ENCODE measurements around the gene STRN3. TPM values are rescaled to one million over a fixed set of nuclear protein-coding genes. Genes with fewer than 3 reads are reported as not detected.
A peak's percentile ranks its signal among the peaks of the same experiment; 100 is the strongest.

Gene STRN3
- total and polyA plus RNA-seq, 2 experiments from 2014 or later, result 25.6 to 44.2 TPM

GRCh38 chr14:30928462-30928861 lies 97.7 kb downstream of the STRN3 start:
- Histone ChIP-seq H3F3A (ENCODE audit: insufficient read depth) (no peaks in the 10 kb centered on the region), H3K36me3 (ENCODE audit: low read depth) (0 out of 2 replicates have a peak, but pooled peaks cover 6% of the 10 kb centered on the region), H3K9me2 (ENCODE audit: insufficient read depth) (no peaks in the 10 kb centered on the region), H3K4me3 (no peak overlapping the region), H3K27me3 (replicated peaks; ENCODE audit: insufficient read depth) (no peaks in the 10 kb centered on the region), H3K79me2 (ENCODE audit: insufficient read depth) (peaks cover 6% of the 10 kb centered on the region; the same call in 1 of the 2 replicates), H3K4me1 (ENCODE audit: insufficient read depth) (peaks cover 13% of the 10 kb centered on the region; the same call in 1 of the 2 replicates), H2AFZ (no peak overlapping the region), H3K4me2 (ENCODE audit: unreplicated experiment) (no peak overlapping the region), H3K9me3 (ENCODE audit: low read depth) (no peaks in the 10 kb centered on the region), H4K20me1 (ENCODE audit: insufficient read depth) (no peaks in the 10 kb centered on the region), H3K27ac (no peak overlapping the region), H3K9ac (no peak overlapping the region)
- TF ChIP-seq EZH2 (IDR thresholded peaks at IDR 0.05; ENCODE audit: insufficient read depth, poor library complexity, severe bottlenecking) (no peak), EZH2phosphoT487 (IDR thresholded peaks at IDR 0.05; ENCODE audit: insufficient read depth, low read depth) (no peak)
- in situ Hi-C loops (cut with MboI), result no loop called here
- DNase-seq, result peak; percentile 23

- Histone ChIP-seq H3K9ac (no peak overlapping the region), H3K27me3 (replicated peaks; ENCODE audit: insufficient read depth) (no peaks in the 10 kb centered on the region)
- WGBS, 2 experiments (ENCODE audit: low coverage in 1 of 2, low lambda C conversion rate in 2 of 2, missing lambda C conversion rate in 2 of 2), result 93 to 94% methylated on average over 2 of the region's 2 CpGs
These were observed 100.9 kb downstream of the STRN3 start for GRCh38 chr14:30925254-30925653.

GRCh38 chr14:30921788-30922187 lies 104.4 kb downstream of the STRN3 start:
- no peak overlapping the region for H3K9ac ChIP-seq
- H3K9me2 ChIP-seq (ENCODE audit: insufficient read depth), result no peaks in the 10 kb centered on the region
- no peak overlapping the region for H3K27ac ChIP-seq
- no peaks in the 10 kb centered on the region for H3K9me3 ChIP-seq (ENCODE audit: low read depth)
- 98 to 100% methylated on average over 2 of the region's 2 CpGs for WGBS, 2 experiments (ENCODE audit: low coverage in 1 of 2, low lambda C conversion rate in 2 of 2, missing lambda C conversion rate in 2 of 2)
- 0 out of 2 replicates have a peak, but pooled peaks cover 6% of the 10 kb centered on the region for H3K36me3 ChIP-seq (ENCODE audit: low read depth)
- no peak overlapping the region for H2AFZ ChIP-seq
- H3K79me2 ChIP-seq (ENCODE audit: insufficient read depth), result peaks cover 24% of the 10 kb centered on the region
- peaks cover 7% of the 10 kb centered on the region for H3K4me1 ChIP-seq (ENCODE audit: insufficient read depth)
- no peaks in the 10 kb centered on the region for H3F3A ChIP-seq (ENCODE audit: insufficient read depth)
- in situ Hi-C loops (cut with MboI), result no loop called here
- H3K4me3 ChIP-seq, result no peak overlapping the region
- H3K27me3 ChIP-seq (replicated peaks; ENCODE audit: insufficient read depth), result no peaks in the 10 kb centered on the region
- no peak overlapping the region for H3K4me2 ChIP-seq (ENCODE audit: unreplicated experiment)
- no peak for TF ChIP-seq EZH2 (IDR thresholded peaks at IDR 0.05; ENCODE audit: insufficient read depth, poor library complexity, severe bottlenecking)
- TF ChIP-seq EZH2phosphoT487 (IDR thresholded peaks at IDR 0.05; ENCODE audit: insufficient read depth, low read depth), result no peak
- no peaks in the 10 kb centered on the region for H4K20me1 ChIP-seq (ENCODE audit: insufficient read depth)
- no peak for DNase-seq

More at GRCh38 chr14:30925254-30925653, 100.9 kb downstream of the STRN3 start:
- Histone ChIP-seq H3K36me3 (ENCODE audit: low read depth) (no peaks in the 10 kb centered on the region), H3F3A (ENCODE audit: insufficient read depth) (no peaks in the 10 kb centered on the region), H3K4me2 (ENCODE audit: unreplicated experiment) (no peak overlapping the region), H2AFZ (no peak overlapping the region), H3K79me2 (ENCODE audit: insufficient read depth) (peaks cover 25% of the 10 kb centered on the region; the same call in 1 of the 2 replicates), H4K20me1 (ENCODE audit: insufficient read depth) (no peaks in the 10 kb centered on the region), H3K9me3 (ENCODE audit: low read depth) (no peaks in the 10 kb centered on the region), H3K9me2 (ENCODE audit: insufficient read depth) (no peaks in the 10 kb centered on the region), H3K27ac (no peak overlapping the region), H3K4me3 (no peak overlapping the region), H3K4me1 (ENCODE audit: insufficient read depth) (peaks cover 12% of the 10 kb centered on the region)
- in situ Hi-C loops (cut with MboI), result no loop called here
- no peak for DNase-seq
- TF ChIP-seq EZH2 (IDR thresholded peaks at IDR 0.05; ENCODE audit: insufficient read depth, poor library complexity, severe bottlenecking), result no peak
- TF ChIP-seq EZH2phosphoT487 (IDR thresholded peaks at IDR 0.05; ENCODE audit: insufficient read depth, low read depth), result no peak

GRCh38 chr14:30921305-30921704 lies 104.9 kb downstream of the STRN3 start:
- Histone ChIP-seq H2AFZ (no peak overlapping the region), H3K36me3 (ENCODE audit: low read depth) (0 out of 2 replicates have a peak, but pooled peaks cover 6% of the 10 kb centered on the region), H3K79me2 (ENCODE audit: insufficient read depth) (peaks cover 29% of the 10 kb centered on the region), H3K27me3 (replicated peaks; ENCODE audit: insufficient read depth) (no peaks in the 10 kb centered on the region), H3K27ac (no peak overlapping the region), H4K20me1 (ENCODE audit: insufficient read depth) (no peaks in the 10 kb centered on the region), H3K4me2 (ENCODE audit: unreplicated experiment) (no peak overlapping the region), H3K9ac (no peak overlapping the region), H3K9me2 (ENCODE audit: insufficient read depth) (no peaks in the 10 kb centered on the region), H3F3A (ENCODE audit: insufficient read depth) (no peaks in the 10 kb centered on the region), H3K4me1 (ENCODE audit: insufficient read depth) (peaks cover 7% of the 10 kb centered on the region), H3K4me3 (no peak overlapping the region), H3K9me3 (ENCODE audit: low read depth) (no peaks in the 10 kb centered on the region)
- 96 to 100% methylated on average over 1 of the region's 1 CpG for WGBS, 2 experiments (ENCODE audit: low coverage in 1 of 2, low lambda C conversion rate in 2 of 2, missing lambda C conversion rate in 2 of 2)
- TF ChIP-seq EZH2 (IDR thresholded peaks at IDR 0.05; ENCODE audit: insufficient read depth, poor library complexity, severe bottlenecking), result no peak
- no peak for TF ChIP-seq EZH2phosphoT487 (IDR thresholded peaks at IDR 0.05; ENCODE audit: insufficient read depth, low read depth)
- DNase-seq, result peak; percentile 24
- in situ Hi-C loops (cut with MboI), result no loop called here

GRCh38 chr14:30915596-30915995 lies 110.6 kb downstream of the STRN3 start:
- no peaks in the 10 kb centered on the region for H3K27me3 ChIP-seq (replicated peaks; ENCODE audit: insufficient read depth)
- H3F3A ChIP-seq (ENCODE audit: insufficient read depth), result no peaks in the 10 kb centered on the region
- H3K9ac ChIP-seq, result no peak overlapping the region
- H3K4me1 ChIP-seq (ENCODE audit: insufficient read depth), result no peaks in the 10 kb centered on the region
- no peaks in the 10 kb centered on the region for H3K9me3 ChIP-seq (ENCODE audit: low read depth)
- H3K79me2 ChIP-seq (ENCODE audit: insufficient read depth), result peaks cover 13% of the 10 kb centered on the region
- 17 to 20% methylated on average over 2 of the region's 2 CpGs for WGBS, 2 experiments (ENCODE audit: low coverage in 1 of 2, low lambda C conversion rate in 2 of 2, missing lambda C conversion rate in 2 of 2)
- no peak overlapping the region for H2AFZ ChIP-seq
- peak; percentile 3 for DNase-seq
- no peak overlapping the region for H3K4me2 ChIP-seq (ENCODE audit: unreplicated experiment)
- H3K9me2 ChIP-seq (ENCODE audit: insufficient read depth), result no peaks in the 10 kb centered on the region
- no peak overlapping the region for H3K27ac ChIP-seq
- peaks cover 13% of the 10 kb centered on the region for H3K36me3 ChIP-seq (ENCODE audit: low read depth)
- no peaks in the 10 kb centered on the region for H4K20me1 ChIP-seq (ENCODE audit: insufficient read depth)
- no peak for TF ChIP-seq EZH2 (IDR thresholded peaks at IDR 0.05; ENCODE audit: insufficient read depth, poor library complexity, severe bottlenecking)
- no peak for TF ChIP-seq EZH2phosphoT487 (IDR thresholded peaks at IDR 0.05; ENCODE audit: insufficient read depth, low read depth)
- no peak overlapping the region for H3K4me3 ChIP-seq
- in situ Hi-C loops (cut with MboI), result no loop called here

Data from GM23248 (cell line).